Breast epithelium (tissue), 4 donors: ENCODE measurements around the gene CD83. TPM values are rescaled to one million over a fixed set of nuclear protein-coding genes. Genes with fewer than 3 reads are reported as not detected.
"Not testable (repeated sequence)": the region's sequence is repeated elsewhere in the genome, so short reads cannot be mapped to it uniquely, and the experiment has no call there.

Experiments used
- DNase-seq, 2 donors: peaks; one replicate each; pipeline ENCODE4 v3.0.0-alpha.2; 2019; ENCODE audit warnings: low spot score in 2 of 2
- H3K27ac ChIP-seq, 2 donors: fragments of 200-600 bp; sonication (generic) in 1 of 2; one replicate each; pipeline ENCODE4 v1.5.1; 2016 to 2019; ENCODE audit warnings: mild to moderate bottlenecking in 1 of 2
- H3K27me3 ChIP-seq, 2 donors: fragments of 200-600 bp; sonication (generic) in 1 of 2; one replicate each; pipeline versions ENCODE4 v1.5.1 to v1.6.0; 2017 to 2019; ENCODE audit warnings: control low read depth in 1 of 2, mild to moderate bottlenecking in 1 of 2
- H3K36me3 ChIP-seq: fragments of 200-600 bp; one replicate; pipeline ENCODE4 v1.5.1; 2019
- H3K4me1 ChIP-seq, 2 donors: fragments of 200-600 bp; sonication (generic); one replicate each; pipeline ENCODE4 v1.5.1; 2016 to 2019; ENCODE audit warnings: control low read depth in 1 of 2
- H3K4me3 ChIP-seq, 3 donors: fragments of 200-600 bp; sonication (generic); 1 replicate in 2 of 3; 2 replicates in 1 of 3; pipeline ENCODE4 v1.5.1; 2016 to 2019; ENCODE audit warnings: mild to moderate bottlenecking in 3 of 3, moderate library complexity in 2 of 3
- H3K9me3 ChIP-seq, 2 donors: fragments of 200-600 bp; sonication (generic) in 1 of 2; one replicate each; pipeline ENCODE4 v1.5.1; 2016 to 2019; ENCODE audit warnings: control low read depth in 1 of 2
- POLR2A ChIP-seq: fragments of 450-650 bp; IDR thresholded peaks from one replicate; pipeline ENCODE4 v1.6.1; 2016; ENCODE audit warnings: antibody characterized with exemption, mild to moderate bottlenecking, moderate library complexity
- POLR2AphosphoS5 ChIP-seq, 3 donors: sonication (generic); formaldehyde crosslinking; IDR thresholded peaks; one replicate each; pipeline ENCODE4 v1.6.1; 2017; ENCODE audit warnings: antibody characterized with exemption in 3 of 3
- intact Hi-C: fragments of 100-400 bp; cut with DNase I; formaldehyde crosslinking; loops from one replicate; pipeline ENCODE4 v1.15.1; 2023; ENCODE audit warnings: low total_unique reads
- total RNA-seq, 3 donors: library from RNA; depleted of rRNA; stranded (reverse); fragments of >200 nt; gene quantifications; one replicate each; pipeline ENCODE4 v1.1.0, GENCODE V29; 2016
- TF ChIP-seq, protein P1 (sequence below), 3 donors: fragments of 450-650 bp; IDR thresholded peaks; one replicate each; pipeline ENCODE4 v1.5.1; 2016 to 2017; ENCODE audit warnings: antibody characterized with exemption in 3 of 3, mild to moderate bottlenecking in 3 of 3, moderate library complexity in 3 of 3

The CD83 gene, protein sequence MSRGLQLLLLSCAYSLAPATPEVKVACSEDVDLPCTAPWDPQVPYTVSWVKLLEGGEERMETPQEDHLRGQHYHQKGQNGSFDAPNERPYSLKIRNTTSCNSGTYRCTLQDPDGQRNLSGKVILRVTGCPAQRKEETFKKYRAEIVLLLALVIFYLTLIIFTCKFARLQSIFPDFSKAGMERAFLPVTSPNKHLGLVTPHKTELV
- total RNA-seq: 10 to 100 TPM in 1 of 3 donors, 1 to 10 TPM in 2; 2.9 to 18.4 (median 4.0) TPM

- TF ChIP-seq POLR2AphosphoS5 (IDR thresholded peaks at IDR 0.05): peak in 1 of 3 donors; percentile 5
- TF ChIP-seq, protein P1, sequence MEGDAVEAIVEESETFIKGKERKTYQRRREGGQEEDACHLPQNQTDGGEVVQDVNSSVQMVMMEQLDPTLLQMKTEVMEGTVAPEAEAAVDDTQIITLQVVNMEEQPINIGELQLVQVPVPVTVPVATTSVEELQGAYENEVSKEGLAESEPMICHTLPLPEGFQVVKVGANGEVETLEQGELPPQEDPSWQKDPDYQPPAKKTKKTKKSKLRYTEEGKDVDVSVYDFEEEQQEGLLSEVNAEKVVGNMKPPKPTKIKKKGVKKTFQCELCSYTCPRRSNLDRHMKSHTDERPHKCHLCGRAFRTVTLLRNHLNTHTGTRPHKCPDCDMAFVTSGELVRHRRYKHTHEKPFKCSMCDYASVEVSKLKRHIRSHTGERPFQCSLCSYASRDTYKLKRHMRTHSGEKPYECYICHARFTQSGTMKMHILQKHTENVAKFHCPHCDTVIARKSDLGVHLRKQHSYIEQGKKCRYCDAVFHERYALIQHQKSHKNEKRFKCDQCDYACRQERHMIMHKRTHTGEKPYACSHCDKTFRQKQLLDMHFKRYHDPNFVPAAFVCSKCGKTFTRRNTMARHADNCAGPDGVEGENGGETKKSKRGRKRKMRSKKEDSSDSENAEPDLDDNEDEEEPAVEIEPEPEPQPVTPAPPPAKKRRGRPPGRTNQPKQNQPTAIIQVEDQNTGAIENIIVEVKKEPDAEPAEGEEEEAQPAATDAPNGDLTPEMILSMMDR (IDR thresholded peaks at IDR 0.05): no peak
- H3K27me3 ChIP-seq: no peaks in the 10 kb centered on the region
- H3K4me1 ChIP-seq: peaks cover 0 to 5% of the 10 kb centered on the region in 2 donors
- no peaks in the 10 kb centered on the region for H3K36me3 ChIP-seq
- no peaks in the 10 kb centered on the region for H3K9me3 ChIP-seq
- H3K4me3 ChIP-seq: peak within 1 kb of the TSS; percentile 51 to 72 (median 66)
- peak within 1 kb of the TSS; percentile 16 to 19 for H3K27ac ChIP-seq
- intact Hi-C loops: loop anchor here (5.0 kb wide), 1 partner anchor 1420 kb away; no protein-coding TSS in a partner anchor
- peak in 1 of 2 donors; percentile 33 for DNase-seq
Measured at GRCh38 chr6:14117158-14118090, at the start of gene CD83. Gene CD83, plus strand, starts transcription at chr6:14117772. Its CDS starts 40 bp downstream, at chr6:14117812.

GRCh38 chr6:14068133-14068532 lies 49.4 kb upstream of the CD83 start:
- intact Hi-C loops: no loop called here
- DNase-seq: no peak
- no peaks in the 10 kb centered on the region for H3K9me3 ChIP-seq
- no peaks in the 10 kb centered on the region for H3K27me3 ChIP-seq
- H3K4me3 ChIP-seq: no peak overlapping the region
- H3K36me3 ChIP-seq: no peaks in the 10 kb centered on the region
- TF ChIP-seq POLR2AphosphoS5 (IDR thresholded peaks at IDR 0.05): no peak
- TF ChIP-seq, protein P1 (IDR thresholded peaks at IDR 0.05): no peak
- TF ChIP-seq POLR2A: no peak
- H3K4me1 ChIP-seq: no peaks in the 10 kb centered on the region
- H3K27ac ChIP-seq: no peak overlapping the region

DNA sequence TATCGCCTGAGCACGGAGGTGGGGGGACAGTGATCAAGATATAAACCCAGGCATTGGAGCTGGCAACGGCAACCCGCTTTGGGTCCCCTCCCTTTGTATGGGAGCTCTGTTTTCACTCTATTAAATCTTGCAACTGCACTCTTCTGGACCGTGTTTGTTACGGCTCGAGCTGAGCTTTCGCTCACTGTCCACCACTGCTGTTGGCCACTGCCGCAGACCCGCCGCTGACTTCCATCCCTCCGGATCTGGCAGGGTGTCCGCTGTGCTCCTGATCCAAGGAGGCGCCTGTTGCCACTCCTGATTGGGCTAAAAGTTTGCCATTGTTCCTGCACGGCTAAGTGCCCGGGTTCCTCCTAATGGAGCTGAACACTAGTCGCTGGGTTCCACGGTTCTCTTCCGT lies 48.9 kb upstream of the CD83 start:
- no peaks in the 10 kb centered on the region for H3K36me3 ChIP-seq
- H3K27ac ChIP-seq: no peak overlapping the region
- intact Hi-C loops: no loop called here
- no peaks in the 10 kb centered on the region for H3K27me3 ChIP-seq
- no peak overlapping the region for H3K4me3 ChIP-seq
- no peak for DNase-seq
- no peaks in the 10 kb centered on the region for H3K9me3 ChIP-seq
- H3K4me1 ChIP-seq: no peaks in the 10 kb centered on the region
- TF ChIP-seq, protein P1 (IDR thresholded peaks at IDR 0.05): no peak
- TF ChIP-seq POLR2AphosphoS5 (IDR thresholded peaks at IDR 0.05): no peak
- no peak for TF ChIP-seq POLR2A

GRCh38 chr6:14070457-14070856 lies 47.1 kb upstream of the CD83 start:
- H3K9me3 ChIP-seq: no peaks in the 10 kb centered on the region
- H3K27ac ChIP-seq: no peak overlapping the region
- no peaks in the 10 kb centered on the region for H3K27me3 ChIP-seq
- no peaks in the 10 kb centered on the region for H3K4me1 ChIP-seq
- DNase-seq: no peak
- no peak overlapping the region for H3K4me3 ChIP-seq
- TF ChIP-seq POLR2A (no peak), POLR2AphosphoS5 (IDR thresholded peaks at IDR 0.05) (no peak)
- TF ChIP-seq, protein P1 (IDR thresholded peaks at IDR 0.05): no peak
- intact Hi-C loops: loop anchor here (5.0 kb wide), 1 partner anchor 683 kb away; no protein-coding TSS in a partner anchor
- H3K36me3 ChIP-seq: no peaks in the 10 kb centered on the region

- Histone ChIP-seq H3K4me1 (no peaks in the 10 kb centered on the region), H3K9me3 (no peaks in the 10 kb centered on the region), H3K27me3 (no peaks in the 10 kb centered on the region), H3K36me3 (no peaks in the 10 kb centered on the region), H3K27ac (no peak overlapping the region), H3K4me3 (no peak overlapping the region)
- intact Hi-C loops: loop anchor here (5.0 kb wide), 1 partner anchor 685 kb away; no protein-coding TSS in a partner anchor
- TF ChIP-seq, protein P1 (IDR thresholded peaks at IDR 0.05): no peak
- TF ChIP-seq POLR2AphosphoS5 (IDR thresholded peaks at IDR 0.05): no peak
- no peak for TF ChIP-seq POLR2A
- DNase-seq: no peak
Measured at GRCh38 chr6:14072084-14072483, 45.5 kb upstream of the CD83 start.

- H3K27me3 ChIP-seq, H3K36me3 ChIP-seq, H3K27ac ChIP-seq, H3K4me1 ChIP-seq, H3K9me3 ChIP-seq, DNase-seq, H3K4me3 ChIP-seq: not testable (repeated sequence)
- intact Hi-C loops: loop anchor here (5.0 kb wide), 1 partner anchor 686 kb away; no protein-coding TSS in a partner anchor
Measured at GRCh38 chr6:14073561-14074354, 43.8 kb upstream of the CD83 start.
